Measurements from ENCODE around the gene JMJD4.
"Not testable (repeated sequence)": the region's sequence is repeated elsewhere in the genome, so short reads cannot be mapped to it uniquely, and the experiment has no call there.

The JMJD4 gene

DNA sequence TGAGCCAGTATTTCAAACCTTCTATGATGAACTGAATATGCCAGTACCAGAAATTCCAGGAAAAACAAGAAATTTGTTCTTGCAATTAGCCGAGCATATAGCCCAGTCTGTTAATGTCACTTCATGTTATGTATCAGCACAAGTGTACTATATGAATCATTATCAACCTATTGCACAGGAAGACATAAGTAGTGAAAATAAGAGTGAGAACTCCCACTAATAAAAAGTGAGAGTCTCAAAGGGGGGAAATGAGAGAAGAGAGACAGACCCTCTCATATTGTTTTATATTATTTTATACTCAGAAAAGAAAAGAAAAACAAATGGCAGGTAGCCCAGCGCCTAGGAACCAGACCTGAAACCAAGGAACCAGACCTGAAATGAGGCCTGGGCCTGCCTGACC, 16.2 kb downstream of the JMJD4 start:
- no peaks in the 10 kb centered on the region for H3K4me1 Mint-ChIP-seq (ENCODE audit: low read depth)
- peaks cover 2% of the 10 kb centered on the region for H3K27me3 Mint-ChIP-seq
- H3K27ac Mint-ChIP-seq = no peak overlapping the region
- H3K4me3 Mint-ChIP-seq = no peak overlapping the region
- H3K9me3 Mint-ChIP-seq (ENCODE audit: low read depth) = peaks cover 58% of the 10 kb centered on the region
- H3K36me3 Mint-ChIP-seq = peaks cover 37% of the 10 kb centered on the region

DNA sequence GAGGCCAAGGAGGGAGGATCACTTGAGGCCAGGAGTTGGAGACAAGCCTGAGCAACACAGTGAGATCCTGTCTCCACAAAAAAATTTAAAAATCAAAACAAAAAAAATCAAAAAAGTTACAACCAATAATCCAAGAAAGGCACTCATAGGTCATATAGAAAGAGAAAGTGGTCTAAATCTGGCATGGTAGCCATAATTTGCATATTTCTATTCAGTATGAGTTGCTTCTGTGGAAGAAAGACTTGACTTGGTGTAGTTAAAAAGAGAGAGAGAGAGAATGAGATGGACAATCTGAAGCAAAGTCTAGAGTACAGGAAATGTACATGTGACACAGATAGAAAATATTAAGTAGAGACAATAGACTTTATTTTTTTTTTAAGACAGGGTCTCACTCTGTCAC, 22.5 kb downstream of the JMJD4 start:
- H3K4me1 Mint-ChIP-seq (ENCODE audit: low read depth) = peaks cover 5% of the 10 kb centered on the region
- peaks cover 30% of the 10 kb centered on the region for H3K36me3 Mint-ChIP-seq
- H3K27ac Mint-ChIP-seq = no peak overlapping the region
- no peak overlapping the region for H3K4me3 Mint-ChIP-seq
- peaks cover 33% of the 10 kb centered on the region for H3K9me3 Mint-ChIP-seq (ENCODE audit: low read depth)
- no peaks in the 10 kb centered on the region for H3K27me3 Mint-ChIP-seq

DNA sequence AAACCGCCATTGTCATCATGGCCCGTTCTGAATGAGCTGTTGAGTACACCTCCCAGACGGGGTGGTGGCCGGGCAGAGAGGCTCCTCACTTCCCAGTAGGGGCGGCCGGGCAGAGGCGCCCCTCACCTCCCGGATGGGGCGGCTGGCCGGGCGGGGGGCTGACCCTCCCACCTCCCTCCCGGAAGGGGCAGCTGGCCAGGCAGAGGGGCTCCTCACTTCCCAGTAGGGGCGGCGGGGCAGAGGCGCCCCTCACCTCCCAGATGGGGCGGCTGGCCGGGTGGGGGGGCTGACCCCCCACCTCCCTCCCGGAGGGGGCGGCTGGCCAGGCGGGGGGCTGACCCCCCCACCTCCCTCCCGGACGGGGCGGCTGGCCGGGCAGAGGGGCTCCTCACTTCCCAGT, 24.6 kb downstream of the JMJD4 start:
- not testable (repeated sequence) for H3K4me1 Mint-ChIP-seq (ENCODE audit: low read depth)

DNA sequence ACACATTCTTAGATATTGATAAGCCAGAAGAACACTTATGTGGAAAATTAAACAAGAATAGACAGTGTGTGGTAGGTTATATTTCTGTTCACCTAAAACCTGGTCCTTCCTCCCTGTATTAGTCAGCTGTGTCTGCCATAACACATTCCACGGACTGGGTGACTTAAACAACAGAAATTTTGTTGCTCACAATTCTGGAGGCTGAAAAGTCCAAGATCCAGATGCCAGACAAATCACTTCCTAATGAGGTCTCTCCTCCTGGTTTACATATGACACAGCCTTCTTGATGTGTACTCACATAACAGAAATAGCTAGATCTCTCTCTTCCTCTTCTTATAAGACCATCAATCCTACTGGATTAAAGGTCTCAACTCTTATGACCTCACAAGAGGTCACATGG, 25.7 kb downstream of the JMJD4 start:
- peaks cover 18% of the 10 kb centered on the region for H3K9me3 Mint-ChIP-seq (ENCODE audit: low read depth)
- H3K27ac Mint-ChIP-seq = no peak overlapping the region
- peaks cover 19% of the 10 kb centered on the region for H3K36me3 Mint-ChIP-seq
- H3K27me3 Mint-ChIP-seq = no peaks in the 10 kb centered on the region
- no peak overlapping the region for H3K4me3 Mint-ChIP-seq
- peaks cover 7% of the 10 kb centered on the region for H3K4me1 Mint-ChIP-seq (ENCODE audit: low read depth)

More for the DNA sequence above, 24.6 kb downstream of the JMJD4 start:
- not testable (repeated sequence) for H3K4me3 Mint-ChIP-seq, H3K27ac Mint-ChIP-seq, H3K27me3 Mint-ChIP-seq
- H3K9me3 Mint-ChIP-seq (ENCODE audit: low read depth) = peaks cover 24% of the 10 kb centered on the region
- peaks cover 25% of the 10 kb centered on the region for H3K36me3 Mint-ChIP-seq

DNA sequence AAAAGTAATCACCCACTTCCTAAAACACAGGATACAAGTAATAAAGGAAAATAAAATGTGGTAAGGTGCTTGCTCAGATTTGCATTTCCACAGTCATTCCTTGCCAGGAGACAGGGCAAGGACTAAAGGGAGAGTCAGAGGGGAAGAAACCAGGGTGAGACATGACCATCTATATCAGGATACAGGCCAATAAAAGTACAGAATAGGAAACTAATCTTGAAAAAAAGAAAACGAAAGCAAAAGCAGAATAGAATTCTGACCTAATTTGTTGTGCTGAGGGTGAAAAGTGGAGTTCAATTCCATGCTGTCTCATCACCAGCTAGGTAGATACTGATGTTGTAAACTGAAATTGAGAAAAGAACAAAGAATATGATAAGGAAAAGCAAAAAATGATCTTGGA, 27.3 kb downstream of the JMJD4 start:
- Mint-ChIP-seq H3K4me3 (no peak overlapping the region), H3K27me3 (no peaks in the 10 kb centered on the region), H3K27ac (no peak overlapping the region), H3K4me1 (ENCODE audit: low read depth) (peaks cover 7% of the 10 kb centered on the region), H3K36me3 (peaks cover 16% of the 10 kb centered on the region), H3K9me3 (ENCODE audit: low read depth) (peaks cover 13% of the 10 kb centered on the region)

DNA sequence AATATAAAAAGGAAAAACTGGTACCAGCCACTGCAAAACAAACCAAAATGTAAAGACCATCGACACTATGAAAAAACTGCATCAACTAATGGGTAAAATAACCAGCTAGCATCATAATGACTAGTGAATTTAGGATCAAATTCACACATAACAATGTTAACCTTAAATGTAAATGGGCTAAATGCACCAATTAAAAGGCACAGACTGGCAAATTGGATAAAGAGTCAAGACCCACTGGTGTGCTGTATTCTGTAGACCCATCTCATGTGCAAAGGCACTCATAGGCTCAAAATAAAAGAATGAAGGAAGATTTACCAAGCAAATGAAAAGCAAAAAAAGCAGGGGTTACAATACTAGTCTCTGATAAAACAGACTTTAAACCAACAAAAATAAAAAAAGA, 33.5 kb downstream of the JMJD4 start:
- peaks cover 28% of the 10 kb centered on the region for H3K36me3 Mint-ChIP-seq
- not testable (repeated sequence) for H3K4me1 Mint-ChIP-seq (ENCODE audit: low read depth); H3K27ac Mint-ChIP-seq; H3K4me3 Mint-ChIP-seq; H3K27me3 Mint-ChIP-seq
- H3K9me3 Mint-ChIP-seq (ENCODE audit: low read depth) = peaks cover 29% of the 10 kb centered on the region

DNA sequence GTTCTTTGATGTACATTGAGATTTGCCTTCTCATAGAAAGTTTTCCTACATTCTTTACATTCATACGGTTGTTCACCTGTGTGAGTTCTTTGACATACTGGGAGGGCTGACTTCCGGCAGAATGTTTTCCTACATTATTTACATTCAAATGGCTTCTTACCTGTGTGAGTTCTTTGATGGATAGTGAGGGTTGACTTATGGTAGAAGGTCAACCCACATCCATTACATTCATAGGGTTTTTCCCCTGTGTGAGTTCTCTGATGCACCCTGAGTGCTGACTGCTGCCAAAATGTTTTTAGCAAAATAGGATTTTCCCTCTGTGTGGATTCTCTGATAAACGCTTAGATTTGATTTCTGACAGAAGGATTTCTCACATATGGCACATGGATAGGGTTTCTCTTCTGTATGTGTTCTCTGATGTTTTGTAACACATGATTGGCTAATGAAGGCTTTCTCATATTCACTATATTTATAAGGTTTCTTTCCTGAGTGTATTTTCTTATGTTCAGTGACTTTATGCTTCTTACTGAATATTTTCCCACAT, 37.7 kb downstream of the JMJD4 start:
- H3K4me1 Mint-ChIP-seq (ENCODE audit: low read depth) = no peaks in the 10 kb centered on the region
- H3K27me3 Mint-ChIP-seq = peaks cover 1% of the 10 kb centered on the region
- peaks cover 29% of the 10 kb centered on the region for H3K9me3 Mint-ChIP-seq (ENCODE audit: low read depth)
- peaks cover 35% of the 10 kb centered on the region for H3K36me3 Mint-ChIP-seq
- no peak overlapping the region for H3K4me3 Mint-ChIP-seq
- H3K27ac Mint-ChIP-seq = no peak overlapping the region

- Mint-ChIP-seq H3K9me3 (ENCODE audit: low read depth) (peaks cover 43% of the 10 kb centered on the region), H3K36me3 (peaks cover 32% of the 10 kb centered on the region), H3K4me1 (ENCODE audit: low read depth) (no peaks in the 10 kb centered on the region), H3K27ac (no peak overlapping the region), H3K27me3 (no peaks in the 10 kb centered on the region), H3K4me3 (no peak overlapping the region)
These were observed 49.3 kb downstream of the JMJD4 start for GRCh38 chr1:227685807-227686206.
